HFFc6 (cell line): Measurements from ENCODE around the gene PPP1R14B. TPM values are rescaled to one million over a fixed set of nuclear protein-coding genes. Genes with fewer than 3 reads are reported as not detected.

Experiments
- DNase-seq: peaks from one replicate; pipeline ENCODE4 v3.0.0-alpha.2; 2018
- H3K27ac Mint-ChIP-seq: 2 replicates; pipeline ENCODE4 v1.8.0; 2020; ENCODE audit warnings: mild to moderate bottlenecking, mixed read lengths
- H3K27me3 Mint-ChIP-seq: 2 replicates; pipeline ENCODE4 v1.8.0; 2021; ENCODE audit warnings: mild to moderate bottlenecking, moderate library complexity, mixed read lengths; ENCODE audit not compliant: insufficient read depth
- H3K36me3 Mint-ChIP-seq: 2 replicates; pipeline ENCODE4 v1.8.0; 2021; ENCODE audit warnings: low read depth, mixed read lengths
- H3K4me1 Mint-ChIP-seq: 2 replicates; pipeline ENCODE4 v1.8.0; 2020; ENCODE audit warnings: low read depth, mixed read lengths
- H3K4me3 Mint-ChIP-seq: 2 replicates; pipeline ENCODE4 v1.8.0; 2020; ENCODE audit warnings: mild to moderate bottlenecking, moderate library complexity, mixed read lengths
- H3K9me3 Mint-ChIP-seq: 2 replicates; pipeline ENCODE4 v1.8.0; 2020; ENCODE audit warnings: mild to moderate bottlenecking, mixed read lengths
- CTCF ChIP-seq: fragments of 200-600 bp; sonication (generic); IDR thresholded peaks from 2 replicates; pipeline ENCODE4 v1.5.0; 2021; ENCODE audit warnings: antibody characterized with exemption, mild to moderate bottlenecking
- total RNA-seq, 6 experiments: library from RNA; stranded (reverse); fragmentation: NEBNext Ultra II Directional; extraction: Animal tissue kit (Norgen Biotek cat#: 25700); gene quantifications; 2 replicates in 1 of 6; 3 replicates in 5 of 6; pipeline ENCODE4 v1.2.3, GENCODE V29; 2021

PPP1R14B gene
- total RNA-seq, 6 experiments from 2014 or later: 386 to 478 (median 429) TPM

- DNase-seq: no peak
- no peak for TF ChIP-seq CTCF
- no peaks in the 10 kb centered on the region for H3K27me3 Mint-ChIP-seq
- H3K36me3 Mint-ChIP-seq: peaks cover 41% of the 10 kb centered on the region
- peaks cover 9% of the 10 kb centered on the region for H3K4me1 Mint-ChIP-seq
- H3K4me3 Mint-ChIP-seq: no peak overlapping the region
- no peak overlapping the region for H3K27ac Mint-ChIP-seq
- H3K9me3 Mint-ChIP-seq: no peaks in the 10 kb centered on the region
Measured at GRCh38 chr11:64198511-64198910, 48.2 kb downstream of the PPP1R14B start.

DNA sequence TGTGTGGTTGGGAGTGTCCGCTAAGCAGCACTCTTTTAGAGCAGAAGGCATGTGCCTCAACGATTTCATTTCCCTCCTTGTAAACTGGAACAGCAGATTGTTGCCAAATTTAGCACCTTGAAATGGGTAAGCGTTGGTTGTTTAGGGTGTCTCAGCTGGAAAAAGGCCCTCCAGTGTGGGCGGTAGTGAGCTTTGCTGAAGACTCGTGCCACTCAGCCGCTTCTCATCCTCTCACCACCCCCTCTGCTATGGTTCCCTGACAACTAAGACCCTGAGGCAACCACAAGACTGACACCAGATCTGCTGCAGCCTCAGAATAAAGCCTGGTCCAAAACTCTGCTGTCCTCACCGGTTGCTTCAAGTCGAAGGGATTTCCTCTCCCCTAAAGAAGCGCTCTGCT, 50.1 kb downstream of the PPP1R14B start:
- Mint-ChIP-seq H3K9me3 (no peaks in the 10 kb centered on the region), H3K36me3 (peaks cover 34% of the 10 kb centered on the region), H3K27ac (no peak overlapping the region)

More for the DNA sequence above, 50.1 kb downstream of the PPP1R14B start:
- no peak for DNase-seq
- TF ChIP-seq CTCF: no peak
- H3K4me1 Mint-ChIP-seq: peaks cover 4% of the 10 kb centered on the region
- H3K27me3 Mint-ChIP-seq: no peaks in the 10 kb centered on the region
- H3K4me3 Mint-ChIP-seq: no peak overlapping the region

Other genes starting within 250 kb of the PPP1R14B start
- under 1 TPM in 5 of 6 experiments, not detected in 1; 0.07 to 0.38 (median 0.30) TPM for gene FLRT1, start 211.0 kb downstream of the PPP1R14B start, total RNA-seq
- gene MACROD1, start 80.8 kb downstream of the PPP1R14B start, total RNA-seq: 10 to 100 TPM; 11.8 to 17.0 (median 13.1) TPM
- gene STIP1, start 60.8 kb downstream of the PPP1R14B start, total RNA-seq: 100 to 1,000 TPM; 203 to 259 (median 210) TPM
- gene FERMT3, start 40.2 kb downstream of the PPP1R14B start, total RNA-seq: 1 to 10 TPM; 1.2 to 2.8 (median 1.7) TPM
- gene TRPT1, start 20.8 kb downstream of the PPP1R14B start, total RNA-seq: 10 to 100 TPM; 32.6 to 41.1 (median 39.7) TPM
- gene NUDT22, start 20.7 kb downstream of the PPP1R14B start, total RNA-seq: 10 to 100 TPM; 46.6 to 57.7 (median 53.7) TPM
- gene DNAJC4, start 16.4 kb downstream of the PPP1R14B start, total RNA-seq: 10 to 100 TPM; 21.7 to 29.5 (median 23.2) TPM
- 10 to 100 TPM; 65.1 to 80.6 (median 71.2) TPM for gene VEGFB, start 12.4 kb downstream of the PPP1R14B start, total RNA-seq
- 10 to 100 TPM; 54.1 to 95.6 (median 73.1) TPM for gene FKBP2, start 5.8 kb downstream of the PPP1R14B start, total RNA-seq
- gene PLCB3, start 4.6 kb upstream of the PPP1R14B start, total RNA-seq: 10 to 100 TPM; 48.1 to 58.0 (median 51.8) TPM
- gene BAD, start 37.7 kb upstream of the PPP1R14B start, total RNA-seq: 10 to 100 TPM; 65.9 to 75.0 (median 68.8) TPM
- gene GPR137, start 38.9 kb upstream of the PPP1R14B start, total RNA-seq: 10 to 100 TPM; 27.9 to 42.1 (median 34.7) TPM
- gene KCNK4, start 44.4 kb upstream of the PPP1R14B start, total RNA-seq: under 1 TPM in 1 of 6 experiments, not detected in 5; 0.14 TPM
- gene CATSPERZ, start 53.4 kb upstream of the PPP1R14B start, total RNA-seq: under 1 TPM in 1 of 6 experiments, not detected in 5; 0.31 TPM
- 10 to 100 TPM; 18.9 to 25.0 (median 21.7) TPM for gene ESRRA, start 58.6 kb upstream of the PPP1R14B start, total RNA-seq
- gene TRMT112, start 70.6 kb upstream of the PPP1R14B start, total RNA-seq: 100 to 1,000 TPM; 246 to 269 (median 261) TPM
- 100 to 1,000 TPM; 161 to 207 (median 186) TPM for gene PRDX5, start 71.2 kb upstream of the PPP1R14B start, total RNA-seq
- 1 to 10 TPM in 4 of 6 experiments, under 1 TPM in 2; 0.45 to 1.9 (median 1.7) TPM for gene CCDC88B, start 93.3 kb upstream of the PPP1R14B start, total RNA-seq
- 10 to 100 TPM; 42.9 to 63.4 (median 56.6) TPM for gene RPS6KA4, start 112.2 kb upstream of the PPP1R14B start, total RNA-seq